HS-5 (cell line): ENCODE results near the gene TBCD.

Experiments
- DNase-seq: peaks from one replicate; pipeline ENCODE4 v3.0.0-alpha.2; 2012; ENCODE audit warnings: low read depth

TBCD gene

GRCh38 chr17:82791532-82791931 is 39.7 kb downstream of the TBCD start:
- DNase-seq = peak; percentile 41

GRCh38 chr17:82793974-82794630 is 42.2 kb downstream of the TBCD start:
- DNase-seq = no peak

GRCh38 chr17:82794781-82795482 is 43.1 kb downstream of the TBCD start:
- DNase-seq = no peak

- no peak for DNase-seq
These were observed 43.8 kb downstream of the TBCD start for GRCh38 chr17:82795615-82796014.

- no peak for DNase-seq
These were observed 45.2 kb downstream of the TBCD start for GRCh38 chr17:82797061-82797460.

GRCh38 chr17:82798752-82799151 is 46.9 kb downstream of the TBCD start:
- no peak for DNase-seq

- DNase-seq = no peak
These were observed 47.7 kb downstream of the TBCD start for GRCh38 chr17:82799591-82799990.

- DNase-seq = no peak
These were observed 49.0 kb downstream of the TBCD start for GRCh38 chr17:82800885-82801284.

- DNase-seq = no peak
These were observed 49.6 kb downstream of the TBCD start for GRCh38 chr17:82801377-82801970.

- DNase-seq = no peak
These were observed 50.4 kb downstream of the TBCD start for GRCh38 chr17:82802075-82802780.

- DNase-seq = no peak
These were observed 51.3 kb downstream of the TBCD start for GRCh38 chr17:82803185-82803584.

- no peak for DNase-seq
These were observed 51.7 kb downstream of the TBCD start for GRCh38 chr17:82803606-82804005.

- DNase-seq = no peak
These were observed 52.8 kb downstream of the TBCD start for GRCh38 chr17:82804442-82805191.

GRCh38 chr17:82805254-82805653 is 53.4 kb downstream of the TBCD start:
- DNase-seq = no peak

GRCh38 chr17:82805823-82806222 is 54.0 kb downstream of the TBCD start:
- no peak for DNase-seq

GRCh38 chr17:82806645-82807044 is 54.8 kb downstream of the TBCD start:
- no peak for DNase-seq

GRCh38 chr17:82807101-82807500 is 55.2 kb downstream of the TBCD start:
- DNase-seq = no peak

- no peak for DNase-seq
These were observed 55.7 kb downstream of the TBCD start for GRCh38 chr17:82807562-82807961.

GRCh38 chr17:82808006-82808405 is 56.1 kb downstream of the TBCD start:
- DNase-seq = no peak

- no peak for DNase-seq
These were observed 57.3 kb downstream of the TBCD start for GRCh38 chr17:82808921-82809905.
